Measurements from ENCODE around the gene CMTM2.
"Not testable (repeated sequence)": the region's sequence is repeated elsewhere in the genome, so short reads cannot be mapped to it uniquely, and the experiment has no call there.

CMTM2 gene

DNA sequence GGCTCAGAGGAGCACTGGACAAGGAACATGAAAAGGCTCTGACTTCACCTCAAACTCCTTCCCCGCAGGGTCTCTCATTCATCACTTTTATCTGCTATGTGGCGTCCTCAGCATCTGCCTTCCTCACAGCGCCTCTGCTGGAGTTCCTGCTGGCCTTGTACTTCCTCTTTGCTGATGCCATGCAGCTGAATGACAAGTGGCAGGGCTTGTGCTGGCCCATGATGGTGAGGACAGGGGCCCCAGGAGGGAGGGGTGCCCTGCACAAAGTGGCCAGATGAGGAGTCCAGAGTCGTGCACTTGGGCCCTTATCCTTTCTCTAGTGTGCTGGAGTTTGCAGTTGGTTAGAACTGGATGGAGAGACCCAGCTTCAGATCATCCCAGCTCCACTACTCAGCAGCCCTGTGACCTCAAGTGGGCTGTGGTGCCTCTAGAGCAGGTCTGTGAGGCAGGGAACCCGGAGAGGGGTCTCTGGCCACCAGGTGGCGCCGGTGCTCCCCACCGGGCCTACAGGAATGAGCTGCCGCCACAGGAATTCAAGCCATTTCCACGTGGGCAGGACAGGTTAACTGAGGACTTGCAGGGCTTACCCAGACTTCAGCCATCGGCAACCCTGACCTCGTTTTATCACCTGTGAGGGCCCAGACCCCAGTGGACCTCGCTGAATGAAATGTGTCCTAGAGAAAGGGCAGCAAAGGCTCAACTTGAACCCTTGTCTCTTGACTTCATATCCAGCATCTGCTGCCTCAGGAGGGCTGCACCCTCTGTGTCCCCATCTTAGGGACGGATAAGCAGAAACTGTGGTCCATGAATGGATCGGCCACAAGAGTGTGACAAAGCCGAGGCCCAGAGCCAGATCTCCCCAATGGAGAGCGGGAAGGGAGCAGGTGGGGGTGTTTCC, 29.2 kb downstream of the CMTM2 start:
- no peak for FAIRE-seq
- TF ChIP-seq, protein P1, sequence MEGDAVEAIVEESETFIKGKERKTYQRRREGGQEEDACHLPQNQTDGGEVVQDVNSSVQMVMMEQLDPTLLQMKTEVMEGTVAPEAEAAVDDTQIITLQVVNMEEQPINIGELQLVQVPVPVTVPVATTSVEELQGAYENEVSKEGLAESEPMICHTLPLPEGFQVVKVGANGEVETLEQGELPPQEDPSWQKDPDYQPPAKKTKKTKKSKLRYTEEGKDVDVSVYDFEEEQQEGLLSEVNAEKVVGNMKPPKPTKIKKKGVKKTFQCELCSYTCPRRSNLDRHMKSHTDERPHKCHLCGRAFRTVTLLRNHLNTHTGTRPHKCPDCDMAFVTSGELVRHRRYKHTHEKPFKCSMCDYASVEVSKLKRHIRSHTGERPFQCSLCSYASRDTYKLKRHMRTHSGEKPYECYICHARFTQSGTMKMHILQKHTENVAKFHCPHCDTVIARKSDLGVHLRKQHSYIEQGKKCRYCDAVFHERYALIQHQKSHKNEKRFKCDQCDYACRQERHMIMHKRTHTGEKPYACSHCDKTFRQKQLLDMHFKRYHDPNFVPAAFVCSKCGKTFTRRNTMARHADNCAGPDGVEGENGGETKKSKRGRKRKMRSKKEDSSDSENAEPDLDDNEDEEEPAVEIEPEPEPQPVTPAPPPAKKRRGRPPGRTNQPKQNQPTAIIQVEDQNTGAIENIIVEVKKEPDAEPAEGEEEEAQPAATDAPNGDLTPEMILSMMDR (IDR thresholded peaks at IDR 0.05; ENCODE audit: insufficient read depth, missing control alignments) = peak; percentile 80

DNA sequence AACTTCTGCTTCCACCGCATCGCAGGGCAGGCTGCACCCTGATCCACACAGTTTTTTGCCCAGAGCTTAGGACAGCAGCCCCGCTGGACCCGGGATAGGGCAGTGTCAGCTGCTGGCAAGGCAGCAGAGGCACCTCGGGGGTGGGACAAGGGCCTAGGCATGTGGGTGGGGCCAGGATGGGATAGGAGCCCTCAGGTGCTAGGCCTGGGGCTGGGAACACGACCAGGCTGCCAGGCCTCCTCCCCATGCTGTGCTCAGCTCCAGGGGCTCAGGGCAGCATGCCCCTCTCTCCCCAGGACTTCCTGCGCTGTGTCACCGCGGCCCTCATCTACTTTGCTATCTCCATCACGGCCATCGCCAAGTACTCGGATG, 29.9 kb downstream of the CMTM2 start:
- TF ChIP-seq, protein P1 (IDR thresholded peaks at IDR 0.05; ENCODE audit: insufficient read depth, missing control alignments) = no peak
- FAIRE-seq (no peak), DNase-seq (ENCODE audit: insufficient read length, low spot score) (no peak)

More for the DNA sequence above, 29.2 kb downstream of the CMTM2 start:
- DNase-seq (ENCODE audit: insufficient read length, low spot score) = peak; percentile 62

GRCh38 chr16:66610111-66610820, 31.0 kb downstream of the CMTM2 start:
- FAIRE-seq = no peak
- TF ChIP-seq, protein P1 (IDR thresholded peaks at IDR 0.05; ENCODE audit: insufficient read depth, missing control alignments) = no peak

DNA sequence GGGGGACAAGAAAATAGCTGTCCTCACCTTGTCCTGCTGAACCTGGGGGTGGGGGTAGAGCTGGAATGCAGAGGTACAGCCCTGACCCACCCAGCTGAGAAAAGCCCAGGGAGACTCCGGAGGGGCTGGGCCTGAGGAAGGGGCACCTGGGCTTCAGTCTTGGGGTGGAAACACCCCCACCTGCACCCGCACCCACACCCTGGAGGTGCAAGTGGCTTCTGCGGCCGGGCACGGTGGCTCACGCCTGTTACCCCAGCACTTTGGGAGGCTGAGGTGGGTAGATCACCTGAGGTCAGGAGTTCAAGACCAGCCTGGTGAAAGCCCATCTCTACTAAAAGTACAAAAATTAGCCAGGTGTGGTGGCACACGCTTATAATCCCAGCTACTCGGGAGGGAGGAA, 32.6 kb downstream of the CMTM2 start:
- FAIRE-seq; DNase-seq (ENCODE audit: insufficient read length, low spot score): not testable (repeated sequence)

More at GRCh38 chr16:66610111-66610820, 31.0 kb downstream of the CMTM2 start:
- DNase-seq (ENCODE audit: insufficient read length, low spot score) = no peak

DNA sequence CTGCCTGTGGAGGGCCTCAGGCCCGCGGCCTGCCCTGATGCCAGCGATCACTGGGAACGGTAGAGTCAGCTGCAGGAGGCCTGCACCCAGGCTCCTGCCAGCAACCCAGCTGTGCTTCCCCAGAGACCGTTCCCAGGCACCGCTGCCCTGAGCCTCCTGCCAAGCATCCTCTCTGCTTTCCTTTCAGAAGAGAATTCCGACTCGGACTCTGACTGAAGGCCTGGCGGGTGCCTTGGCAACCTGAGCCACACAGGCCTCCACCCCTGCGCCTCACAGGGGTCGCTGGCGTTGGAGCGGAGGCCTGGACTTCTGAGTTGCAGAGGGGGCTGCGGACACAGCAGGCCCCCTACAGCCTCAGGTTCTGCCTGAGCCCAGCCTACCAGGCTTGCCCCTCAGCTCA, 33.2 kb downstream of the CMTM2 start:
- FAIRE-seq = no peak
- TF ChIP-seq, protein P1 (IDR thresholded peaks at IDR 0.05; ENCODE audit: insufficient read depth, missing control alignments) = no peak
- DNase-seq (ENCODE audit: insufficient read length, low spot score) = no peak

DNA sequence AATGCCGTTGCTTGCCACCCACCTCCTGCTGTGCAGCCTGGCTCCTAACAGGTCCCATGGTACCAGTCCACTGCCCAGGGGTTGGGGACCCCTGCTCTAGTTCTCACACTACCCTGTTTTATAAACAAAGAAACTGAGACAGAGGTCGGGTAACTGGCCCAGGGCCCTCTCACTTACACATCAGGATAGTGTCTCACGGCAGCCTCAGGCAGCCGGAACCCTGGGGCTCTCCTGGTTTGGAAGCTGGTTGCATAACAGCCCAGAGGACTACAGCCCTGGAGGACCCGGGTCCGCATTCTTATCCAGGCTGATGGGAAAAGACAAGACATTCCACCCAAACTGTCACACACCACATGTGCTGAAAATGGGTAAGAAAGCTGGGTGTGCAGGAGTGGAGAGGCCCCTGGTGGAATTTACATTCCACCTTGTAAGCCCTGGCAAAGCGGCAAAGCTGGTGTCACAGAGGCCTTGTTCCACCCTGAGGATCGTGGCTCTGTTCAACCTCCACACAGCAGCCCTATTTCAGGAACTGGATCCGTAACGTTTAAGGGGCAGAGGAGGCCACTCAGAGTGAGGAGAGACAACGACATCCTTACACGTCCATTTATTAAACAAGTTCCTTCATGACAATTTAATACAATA, 35.0 kb downstream of the CMTM2 start:
- FAIRE-seq = no peak

GRCh38 chr16:66616169-66616568, 36.9 kb downstream of the CMTM2 start:
- TF ChIP-seq, protein P1 (IDR thresholded peaks at IDR 0.05; ENCODE audit: insufficient read depth, missing control alignments) = no peak
- no peak for DNase-seq (ENCODE audit: insufficient read length, low spot score)

More for the DNA sequence above, 35.0 kb downstream of the CMTM2 start:
- no peak for DNase-seq (ENCODE audit: insufficient read length, low spot score)
- TF ChIP-seq, protein P1 (IDR thresholded peaks at IDR 0.05; ENCODE audit: insufficient read depth, missing control alignments) = no peak

More at GRCh38 chr16:66616169-66616568, 36.9 kb downstream of the CMTM2 start:
- no peak for FAIRE-seq

Data from D721Med (cell line).